HG03520 (cell line): ENCODE results near the gene PAGE3.

Source experiments
- ATAC-seq: cut with Tn5 transposase; IDR thresholded peaks from one replicate; pipeline ENCODE4 v1.9.1; 2021; ENCODE audit warnings: mild to moderate bottlenecking, moderate library complexity; ENCODE audit not compliant: unreplicated experiment

Gene PAGE3

DNA sequence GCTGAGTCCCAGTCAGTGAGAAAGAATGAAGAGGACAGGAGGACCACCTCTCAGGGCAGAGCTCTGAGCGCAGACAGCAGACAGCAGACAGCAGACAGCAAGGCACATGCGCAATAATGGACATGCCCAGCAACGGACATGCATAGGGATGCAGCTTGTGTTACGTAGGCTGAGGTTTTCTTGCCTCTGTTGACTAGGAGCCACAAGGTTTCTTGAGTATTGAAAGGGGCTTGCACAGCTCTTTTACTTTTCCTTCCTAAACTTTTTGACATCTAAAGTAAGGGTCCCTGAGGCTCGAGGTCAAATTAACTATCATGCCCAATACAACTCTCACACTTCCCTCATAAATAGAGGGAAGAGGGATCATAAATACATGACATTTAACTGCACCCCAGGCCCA, at the start of gene PAGE3:
Gene PAGE3, minus strand, starts transcription at position 101 of the 400 bp plus-strand sequence. CDS start 1,013 bp downstream, outside the sequence.
- ATAC-seq = no peak

- ATAC-seq = no peak
Observed at GRCh38 chrX:55312655-55313054, 47.9 kb upstream of the PAGE3 start.

DNA sequence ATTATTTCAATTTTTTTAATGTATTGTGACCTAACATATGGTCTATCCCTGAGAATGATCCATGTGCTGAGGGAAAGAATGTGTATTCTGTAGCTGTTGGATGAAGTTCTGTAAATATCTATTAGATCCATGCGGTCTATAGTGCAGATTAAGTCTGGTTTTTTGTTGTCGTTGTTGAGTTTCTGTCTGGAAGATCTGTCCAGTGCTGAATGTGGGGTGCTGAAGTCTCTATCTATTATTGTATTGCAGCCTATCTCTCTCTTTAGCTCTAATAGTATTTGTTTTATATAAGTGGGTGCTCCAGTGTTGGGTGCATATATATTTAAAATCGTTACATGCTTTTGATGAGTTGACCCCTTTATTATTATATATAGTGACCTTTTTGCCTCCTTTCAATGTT, 26.2 kb upstream of the PAGE3 start:
- no peak for ATAC-seq

- ATAC-seq = no peak
Observed at GRCh38 chrX:55279832-55280231, 15.1 kb upstream of the PAGE3 start.

- ATAC-seq = no peak
Observed at GRCh38 chrX:55260806-55261205, 3.9 kb downstream of the PAGE3 start.

- ATAC-seq = no peak
Observed at GRCh38 chrX:55253528-55253927, 11.2 kb downstream of the PAGE3 start.

DNA sequence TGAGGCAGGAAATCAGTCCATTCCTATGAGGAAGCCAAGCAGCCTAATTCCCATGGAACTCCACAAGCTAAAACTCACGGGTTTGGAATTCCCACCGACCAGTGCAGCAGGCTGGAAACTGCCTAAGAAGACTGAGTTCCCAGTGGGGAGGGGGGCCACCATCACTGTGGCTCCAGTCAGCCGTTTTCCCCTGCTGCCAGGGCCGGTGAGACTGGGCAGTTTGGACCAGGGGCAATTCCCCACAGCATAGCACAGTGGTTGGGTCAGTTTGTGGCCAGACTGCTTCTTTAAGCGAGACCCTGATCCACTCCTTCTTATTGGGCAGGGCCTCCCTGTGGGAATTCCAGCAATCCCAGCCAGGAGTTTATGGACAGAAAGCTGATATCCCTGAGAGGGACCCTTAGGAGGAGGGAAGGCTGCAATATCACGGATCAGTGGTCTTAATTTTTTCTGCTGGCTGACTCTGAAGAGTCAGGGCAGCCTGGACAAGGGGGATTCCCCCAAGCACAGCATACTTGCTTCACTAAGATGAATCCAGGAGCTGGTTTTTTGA, 23.9 kb downstream of the PAGE3 start:
- no peak for ATAC-seq

GRCh38 chrX:55220119-55220794, 44.5 kb downstream of the PAGE3 start, which contains the start of gene PAGE5:
Gene PAGE5, plus strand, starts transcription at chrX:55220346. Its CDS starts 1,037 bp downstream, at chrX:55221383.
- no peak for ATAC-seq

- ATAC-seq = no peak
Observed at GRCh38 chrX:55213381-55213780, 51.3 kb downstream of the PAGE3 start.

DNA sequence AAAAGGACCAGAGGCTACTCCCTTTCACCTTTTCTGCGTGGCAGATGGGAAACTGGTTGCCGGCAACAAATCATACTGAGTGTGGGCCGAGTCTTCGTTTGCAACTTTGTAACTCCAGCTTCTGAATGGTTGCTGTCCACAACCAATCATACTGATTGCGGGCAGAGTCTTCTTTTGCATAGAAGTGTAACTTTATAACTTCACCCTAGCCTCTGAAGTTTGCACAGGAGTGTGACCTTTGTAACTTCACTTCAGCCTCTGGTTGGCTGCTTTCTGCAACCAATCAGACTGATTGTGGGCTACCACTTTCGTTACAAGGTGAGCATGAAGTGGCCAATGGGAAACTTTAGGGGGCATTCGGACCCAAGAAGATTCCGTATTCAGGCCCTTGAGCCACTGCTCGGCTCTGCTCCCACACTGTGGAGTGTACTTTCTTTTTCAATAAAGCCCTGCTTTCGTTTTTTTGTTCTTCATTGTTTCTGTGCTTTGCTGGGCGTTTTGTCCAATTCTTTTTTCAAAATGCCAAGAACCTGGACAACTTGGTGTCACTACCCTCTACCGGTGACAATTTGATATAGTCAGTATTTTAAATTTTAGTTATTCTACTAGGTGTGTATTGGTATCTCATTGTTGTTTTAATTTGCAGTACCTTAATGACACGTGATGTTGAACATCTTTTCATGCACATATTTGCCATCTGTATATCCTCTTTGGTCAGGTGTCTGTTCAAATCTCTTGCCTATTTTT, 53.6 kb downstream of the PAGE3 start:
- ATAC-seq = no peak
